SK-MEL-5 (cell line): Measurements from ENCODE around the gene CENPU. TPM values are rescaled to one million over a fixed set of nuclear protein-coding genes. Genes with fewer than 3 reads are reported as not detected.
A peak's percentile ranks its signal among the peaks of the same experiment; 100 is the strongest.
"Not testable (repeated sequence)": the region's sequence is repeated elsewhere in the genome, so short reads cannot be mapped to it uniquely, and the experiment has no call there.

Experiments
- DNase-seq: peaks from one replicate; pipeline ENCODE4 v3.0.0-alpha.2; 2016; ENCODE audit warnings: low read depth, low spot score
- in situ Hi-C: cut with HindIII; loops from 2 replicates; pipeline ENCODE4 v1.10.0; 2016; ENCODE audit warnings: low sequenced_read_pairs, high pct_unique_total_duplicates, low pct_unique_long_range_greater_than_20kb
- polyA plus RNA-seq, 2 experiments: library from polyadenylated mRNA; depleted of rRNA; stranded (reverse); fragments of >200 nt; gene quantifications; 2 replicates each; pipeline ENCODE4 v1.2.3, GENCODE V29; 2015
- total RNA-seq: library from RNA; depleted of rRNA; stranded (reverse); fragments of >200 nt; shearing (Covaris generic); gene quantifications from 2 replicates; pipeline ENCODE4 v1.2.3, GENCODE V29; 2014; rRNA removed

The CENPU gene
- total RNA-seq = 58.8 and 70.7 TPM in 2 replicates
- 35.8 and 40.5 TPM in 2 replicates for polyA plus RNA-seq (2015; cell fraction: cytosol; rRNA removed)
- 53.8 and 68.5 TPM in 2 replicates for polyA plus RNA-seq (2015; cell fraction: nucleus; rRNA removed)

- DNase-seq = peak; percentile 99
- in situ Hi-C loops = no loop called here
These were observed at the start of gene CENPU for GRCh38 chr4:184733654-184734524. CENPU (minus strand) TSS chr4:184734096; CDS start chr4:184734062, 34 bp downstream.

- in situ Hi-C loops = no loop called here
- no peak for DNase-seq
These were observed 49.0 kb upstream of the CENPU start for GRCh38 chr4:184782731-184783373.

- in situ Hi-C loops, DNase-seq: not testable (repeated sequence)
These were observed 45.3 kb upstream of the CENPU start for GRCh38 chr4:184779160-184779559.

- in situ Hi-C loops = no loop called here
- DNase-seq = no peak
These were observed 44.4 kb upstream of the CENPU start for GRCh38 chr4:184778325-184778724.

- DNase-seq = no peak
- in situ Hi-C loops = no loop called here
These were observed 42.9 kb upstream of the CENPU start for GRCh38 chr4:184776821-184777220.

GRCh38 chr4:184775854-184776555, 42.1 kb upstream of the CENPU start:
- DNase-seq = no peak
- in situ Hi-C loops = no loop called here

GRCh38 chr4:184774152-184774551, 40.3 kb upstream of the CENPU start:
- no peak for DNase-seq
- in situ Hi-C loops = no loop called here

GRCh38 chr4:184771416-184771815, 37.5 kb upstream of the CENPU start:
- in situ Hi-C loops = no loop called here
- no peak for DNase-seq

- no peak for DNase-seq
- in situ Hi-C loops = no loop called here
These were observed 35.4 kb upstream of the CENPU start for GRCh38 chr4:184769141-184769765.

- in situ Hi-C loops = no loop called here
- no peak for DNase-seq
These were observed 34.4 kb upstream of the CENPU start for GRCh38 chr4:184768296-184768695.

GRCh38 chr4:184766446-184766845, 32.5 kb upstream of the CENPU start:
- in situ Hi-C loops = no loop called here
- no peak for DNase-seq

- DNase-seq = peak; percentile 16
- in situ Hi-C loops = no loop called here
These were observed 31.8 kb upstream of the CENPU start for GRCh38 chr4:184765473-184766340.

- no peak for DNase-seq
- in situ Hi-C loops = no loop called here
These were observed 30.7 kb upstream of the CENPU start for GRCh38 chr4:184764601-184765000.

- no peak for DNase-seq
- in situ Hi-C loops = no loop called here
These were observed 29.4 kb upstream of the CENPU start for GRCh38 chr4:184763150-184763780.

GRCh38 chr4:184762100-184762499, 28.2 kb upstream of the CENPU start:
- in situ Hi-C loops = no loop called here
- DNase-seq = no peak

GRCh38 chr4:184760681-184761080, 26.8 kb upstream of the CENPU start:
- in situ Hi-C loops = no loop called here

More at GRCh38 chr4:184760681-184761080, 26.8 kb upstream of the CENPU start:
- DNase-seq = no peak
